IPS-18c (cell line): ENCODE results near the gene IGSF21.

Experiments used
- H3K4me3 ChIP-seq: 2 replicates; pipeline ENCODE4 v1.7.0; 2013; ENCODE audit warnings: low read depth, mild to moderate bottlenecking, low read length, moderate library complexity; ENCODE audit not compliant: insufficient read depth
- H3K9me3 ChIP-seq: one replicate; pipeline ENCODE4 v1.6.1; 2013; ENCODE audit warnings: mild to moderate bottlenecking, low read length, moderate library complexity; ENCODE audit not compliant: control insufficient read depth, insufficient read depth

The IGSF21 gene

GRCh38 chr1:18132711-18133541, 25.3 kb downstream of the IGSF21 start:
- Histone ChIP-seq H3K9me3 (no peaks in the 10 kb centered on the region), H3K4me3 (no peak overlapping the region)

DNA sequence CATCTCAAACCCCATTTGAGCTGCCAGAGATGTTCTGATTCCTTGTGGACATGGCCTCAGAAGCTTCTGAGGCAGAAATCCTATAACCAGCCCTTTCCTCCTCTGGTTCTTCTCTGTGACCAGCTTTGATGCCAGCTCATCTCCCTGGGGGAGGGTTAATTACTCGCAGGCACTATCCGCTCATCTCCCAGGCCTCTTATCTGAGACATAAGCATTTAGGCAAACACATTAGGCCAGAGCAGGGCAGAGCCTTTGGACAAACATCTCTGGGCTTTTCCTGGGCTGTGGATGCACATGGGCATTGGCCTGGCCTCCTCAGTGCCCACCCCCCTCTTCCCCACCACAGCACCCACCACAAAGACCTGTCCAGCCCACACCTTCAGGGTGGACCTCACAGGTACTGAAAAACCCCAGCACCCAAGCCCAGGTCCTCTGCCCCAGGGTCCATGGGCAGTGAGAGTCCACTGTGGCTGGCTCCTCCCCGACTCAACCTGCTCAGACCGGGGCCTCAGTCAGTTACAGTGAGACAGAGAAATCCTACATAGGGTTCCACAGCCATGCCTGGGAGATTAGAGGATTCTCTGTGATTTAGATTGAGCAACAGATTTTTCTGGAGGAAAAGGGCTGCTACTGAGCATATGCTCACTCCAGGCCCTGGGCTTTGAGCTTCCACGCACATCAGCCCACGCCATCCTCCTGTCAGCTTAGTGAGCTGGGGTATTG, 26.9 kb downstream of the IGSF21 start:
- Histone ChIP-seq H3K9me3 (no peaks in the 10 kb centered on the region), H3K4me3 (no peak overlapping the region)

DNA sequence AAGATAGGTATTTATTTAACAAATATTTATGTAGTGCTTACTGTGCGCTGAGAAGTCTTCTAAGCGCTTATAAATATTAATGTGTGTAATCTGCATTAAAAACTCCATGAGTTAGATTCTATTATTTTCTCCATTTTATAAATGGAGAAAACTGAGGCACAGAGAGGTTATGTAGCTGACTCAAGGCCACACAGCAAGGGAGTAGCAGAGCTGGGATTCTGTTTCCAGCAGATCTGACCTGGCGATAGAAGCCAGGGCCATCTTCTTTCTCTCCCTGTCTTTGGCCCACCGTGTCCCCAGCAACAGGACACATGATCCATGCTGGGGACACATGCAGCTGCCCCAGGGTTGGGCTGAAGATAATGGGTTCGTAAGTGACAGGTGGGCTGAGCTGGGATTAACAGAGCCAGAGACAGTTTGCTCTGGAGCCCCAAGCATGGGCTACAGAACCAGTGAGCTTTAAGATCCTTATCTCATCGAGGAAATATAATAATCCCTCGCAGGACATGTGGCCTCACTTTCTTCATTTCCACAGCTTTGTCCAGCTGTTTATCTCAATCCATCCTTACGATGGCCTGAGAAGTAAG, 30.3 kb downstream of the IGSF21 start:
- no peak overlapping the region for H3K4me3 ChIP-seq
- no peaks in the 10 kb centered on the region for H3K9me3 ChIP-seq

DNA sequence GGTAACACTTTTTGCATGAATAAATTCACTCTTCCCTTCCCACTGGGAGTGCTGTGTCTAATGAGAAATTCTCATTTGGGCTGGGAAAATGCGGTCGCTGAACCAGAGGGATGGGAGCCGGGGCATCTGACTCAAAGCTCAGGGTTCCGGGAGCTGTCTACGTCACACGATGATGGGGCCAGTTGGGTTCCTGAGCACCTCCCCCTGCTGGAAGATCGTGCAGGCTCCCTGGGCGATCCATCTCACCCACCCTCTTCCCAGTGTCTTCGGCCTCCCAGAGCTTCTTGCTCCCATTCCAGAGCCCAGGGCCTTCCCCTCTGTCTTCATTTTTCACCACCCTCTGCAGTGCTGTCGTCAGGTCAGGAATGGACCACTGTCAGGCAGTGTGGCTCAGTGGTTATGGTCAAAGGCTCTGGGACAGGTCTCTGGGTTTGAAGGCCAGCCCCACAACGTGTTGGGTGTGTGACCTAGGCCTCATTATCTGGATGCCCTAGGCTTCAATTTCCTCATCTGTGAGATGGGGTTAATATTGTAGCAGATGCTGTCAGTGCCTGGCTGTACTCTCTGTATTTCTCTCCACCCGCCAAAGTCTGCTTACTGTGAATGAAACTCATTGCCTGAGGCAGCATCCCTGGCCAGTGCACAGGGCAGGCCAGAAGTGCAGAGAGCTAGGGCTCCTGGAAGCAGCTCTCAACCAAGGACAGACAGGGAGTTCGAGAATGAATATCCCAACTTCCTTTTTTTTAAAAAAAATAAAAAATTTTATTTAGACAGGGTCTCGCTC, 31.8 kb downstream of the IGSF21 start:
- Histone ChIP-seq H3K9me3 (no peaks in the 10 kb centered on the region), H3K4me3 (no peak overlapping the region)

GRCh38 chr1:18140411-18140810, 32.8 kb downstream of the IGSF21 start:
- no peak overlapping the region for H3K4me3 ChIP-seq
- H3K9me3 ChIP-seq = no peaks in the 10 kb centered on the region

DNA sequence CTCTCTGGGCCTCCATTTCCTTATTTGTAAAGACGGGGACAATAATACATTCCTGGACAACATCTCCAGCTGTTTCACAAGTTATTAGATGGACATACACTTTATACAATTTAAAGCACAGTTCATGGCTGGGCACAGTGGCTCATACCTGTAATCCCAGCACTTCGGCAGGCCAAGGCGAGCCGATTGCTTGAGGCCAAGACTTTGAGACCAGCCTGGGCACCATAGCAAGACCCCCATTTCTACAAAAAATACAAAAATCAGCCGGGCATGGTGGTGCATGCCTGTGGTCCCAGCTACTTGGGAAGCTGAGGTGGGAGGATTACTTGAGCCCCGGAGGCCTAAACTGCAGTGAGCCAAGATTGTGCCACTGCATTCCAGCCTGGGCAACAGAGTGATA, 34.1 kb downstream of the IGSF21 start:
- H3K4me3 ChIP-seq = no peak overlapping the region
- no peaks in the 10 kb centered on the region for H3K9me3 ChIP-seq

GRCh38 chr1:18142471-18142870, 34.9 kb downstream of the IGSF21 start:
- H3K9me3 ChIP-seq = no peaks in the 10 kb centered on the region
- no peak overlapping the region for H3K4me3 ChIP-seq

DNA sequence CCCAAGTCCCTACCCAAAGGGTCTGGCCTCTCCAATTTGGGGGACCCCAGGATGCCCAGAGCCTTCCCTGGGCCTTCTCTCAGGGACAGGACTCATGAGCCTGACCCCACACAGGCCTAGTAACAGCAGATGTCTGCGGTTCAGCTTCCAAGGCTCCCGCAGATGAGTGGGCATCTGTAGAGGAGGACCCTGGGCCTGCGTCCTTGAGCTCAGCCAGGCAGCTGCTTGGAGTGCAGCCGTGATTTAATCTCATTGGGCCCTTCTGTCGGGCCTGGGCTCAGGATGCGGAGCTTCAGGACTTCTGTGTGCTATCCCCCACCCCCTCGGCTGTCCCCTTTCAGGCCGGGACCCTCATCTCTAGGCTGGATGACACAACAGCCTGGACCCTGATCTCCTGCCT, 35.4 kb downstream of the IGSF21 start:
- H3K9me3 ChIP-seq = no peaks in the 10 kb centered on the region
- no peak overlapping the region for H3K4me3 ChIP-seq

DNA sequence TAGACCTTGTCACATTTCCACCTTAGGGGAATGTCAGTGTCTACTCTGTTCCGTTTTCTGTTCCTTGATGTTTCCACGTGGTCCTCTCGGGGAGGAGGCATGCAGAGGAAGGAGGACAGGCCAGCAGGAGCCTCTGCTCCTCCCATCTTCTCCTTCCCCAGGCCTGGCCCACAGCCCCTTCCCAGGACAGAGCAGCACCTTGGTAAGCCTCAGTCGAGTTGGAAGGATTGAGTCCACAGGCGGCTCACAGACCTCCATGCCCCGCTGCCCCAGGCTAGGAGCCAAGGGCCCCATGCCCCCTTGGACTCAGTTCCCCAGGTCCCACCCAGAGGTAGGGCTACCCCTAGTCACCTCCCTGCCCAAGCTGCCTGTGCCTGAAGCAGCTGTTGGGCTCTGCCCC, 36.5 kb downstream of the IGSF21 start:
- Histone ChIP-seq H3K9me3 (no peaks in the 10 kb centered on the region), H3K4me3 (no peak overlapping the region)

DNA sequence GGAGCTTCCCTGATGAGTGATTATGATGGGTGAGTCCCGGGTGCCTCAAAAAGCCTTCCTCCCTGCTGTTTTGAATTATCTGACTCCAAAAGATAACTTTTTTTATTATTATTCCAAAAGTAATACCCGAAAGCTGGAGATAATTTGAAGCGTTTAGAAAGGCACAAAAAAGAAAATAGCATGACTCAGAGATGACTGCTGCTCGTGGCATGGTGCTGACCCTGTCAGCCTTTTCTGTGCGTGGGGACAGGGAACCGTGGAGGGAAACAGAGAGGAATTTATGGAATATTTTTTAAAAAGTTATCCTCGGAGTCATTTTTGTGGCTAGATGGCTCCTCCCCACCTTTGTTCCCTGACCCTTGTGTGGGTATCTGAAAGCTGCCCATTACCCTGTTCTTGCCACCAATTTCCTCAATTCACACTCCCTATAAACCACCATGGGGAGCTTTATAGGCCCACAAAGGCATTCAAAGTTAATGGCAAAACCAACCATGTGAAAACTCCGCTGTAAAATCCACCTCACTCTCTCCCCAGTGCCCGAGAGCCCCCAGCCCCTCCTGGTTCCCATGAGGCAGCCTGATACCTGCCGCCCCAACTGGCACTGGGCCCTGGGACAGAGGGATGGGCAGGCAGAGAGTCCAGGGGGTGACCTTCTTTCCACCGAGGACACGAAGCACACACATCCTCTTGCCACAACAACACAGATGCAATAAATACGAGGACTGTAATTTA, 37.5 kb downstream of the IGSF21 start:
- H3K9me3 ChIP-seq = no peaks in the 10 kb centered on the region
- no peak overlapping the region for H3K4me3 ChIP-seq

GRCh38 chr1:18145851-18146618, 38.4 kb downstream of the IGSF21 start:
- Histone ChIP-seq H3K9me3 (no peaks in the 10 kb centered on the region), H3K4me3 (no peak overlapping the region)

GRCh38 chr1:18146886-18147285, 39.3 kb downstream of the IGSF21 start:
- H3K4me3 ChIP-seq = no peak overlapping the region
- H3K9me3 ChIP-seq = no peaks in the 10 kb centered on the region

DNA sequence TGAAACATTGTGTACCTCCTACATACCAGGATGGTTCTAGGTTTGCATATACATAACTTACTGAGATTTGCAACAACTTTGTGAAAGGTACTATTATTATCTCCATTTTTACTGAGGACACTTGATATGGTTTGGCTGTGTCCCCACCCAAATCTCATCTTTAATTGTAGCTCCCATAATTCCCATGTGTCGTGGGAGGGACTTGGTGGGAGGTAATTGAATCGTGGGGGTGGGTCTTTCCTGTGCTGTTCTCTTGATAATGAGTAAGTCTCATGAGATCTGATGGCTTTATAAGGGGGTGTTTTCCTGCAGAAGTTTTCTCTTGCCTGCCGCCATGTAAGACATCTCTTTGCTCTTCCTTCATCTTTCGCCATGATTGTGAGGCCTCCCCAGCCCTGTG, 40.1 kb downstream of the IGSF21 start:
- Histone ChIP-seq H3K9me3 (no peaks in the 10 kb centered on the region), H3K4me3 (no peak overlapping the region)

DNA sequence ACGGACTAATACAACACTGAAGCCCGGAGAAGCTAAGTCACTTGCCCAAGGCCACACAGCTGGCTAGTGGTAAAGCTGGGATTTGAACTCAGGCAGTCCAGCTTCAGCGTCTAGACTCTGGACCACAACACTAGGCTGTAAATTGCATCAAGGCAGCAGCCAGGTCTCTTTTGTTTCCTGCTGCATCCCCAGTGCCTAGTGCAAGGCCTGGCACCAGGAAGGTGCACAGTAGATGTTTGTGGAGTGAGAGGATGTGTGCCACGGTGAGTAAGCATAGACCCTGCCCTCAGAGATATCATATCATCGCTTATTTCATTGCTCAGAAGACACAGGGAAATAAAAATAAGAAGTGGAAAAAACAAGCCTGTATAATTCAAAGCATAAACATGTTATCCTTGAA, 40.9 kb downstream of the IGSF21 start:
- no peak overlapping the region for H3K4me3 ChIP-seq
- H3K9me3 ChIP-seq = no peaks in the 10 kb centered on the region

GRCh38 chr1:18149027-18149641, 41.5 kb downstream of the IGSF21 start:
- no peaks in the 10 kb centered on the region for H3K9me3 ChIP-seq
- no peak overlapping the region for H3K4me3 ChIP-seq
